LoVo (cell line): Measurements from ENCODE around the gene KLK1.
"Not testable (repeated sequence)": the region's sequence is repeated elsewhere in the genome, so short reads cannot be mapped to it uniquely, and the experiment has no call there.

Experiments used
- DNase-seq: peaks from one replicate; pipeline ENCODE4 v3.0.0-alpha.2; 2016; ENCODE audit warnings: low spot score

The KLK1 gene

GRCh38 chr19:50792272-50793250, 31.0 kb downstream of the KLK1 start:
- DNase-seq: no peak

GRCh38 chr19:50791594-50792271, 31.9 kb downstream of the KLK1 start:
- DNase-seq: no peak

- no peak for DNase-seq
Measured at GRCh38 chr19:50790922-50791467, 32.6 kb downstream of the KLK1 start.

GRCh38 chr19:50790396-50790795, 33.2 kb downstream of the KLK1 start, which contains the start of gene ACP4:
ACP4 (plus strand) TSS chr19:50790415; CDS start chr19:50790415, 0 bp downstream.
- DNase-seq: no peak

GRCh38 chr19:50785329-50785728, 38.3 kb downstream of the KLK1 start:
- DNase-seq: no peak

- DNase-seq: no peak
Measured at GRCh38 chr19:50784710-50785109, 38.9 kb downstream of the KLK1 start.

GRCh38 chr19:50783848-50784152, 39.8 kb downstream of the KLK1 start:
- DNase-seq: not testable (repeated sequence)

- DNase-seq: no peak
Measured at GRCh38 chr19:50780753-50781435, 42.7 kb downstream of the KLK1 start.

- DNase-seq: no peak
Measured at GRCh38 chr19:50779504-50780457, 43.8 kb downstream of the KLK1 start.

GRCh38 chr19:50778906-50779430, 44.6 kb downstream of the KLK1 start:
- no peak for DNase-seq

GRCh38 chr19:50777830-50778303, 45.7 kb downstream of the KLK1 start:
- DNase-seq: no peak

GRCh38 chr19:50777261-50777660, 46.3 kb downstream of the KLK1 start:
- no peak for DNase-seq

- DNase-seq: no peak
Measured at GRCh38 chr19:50776131-50776530, 47.5 kb downstream of the KLK1 start.

- DNase-seq: not testable (repeated sequence)
Measured at GRCh38 chr19:50773454-50773853, 50.1 kb downstream of the KLK1 start.

- DNase-seq: not testable (repeated sequence)
Measured at GRCh38 chr19:50772912-50773311, 50.7 kb downstream of the KLK1 start.

GRCh38 chr19:50772476-50772875, 51.1 kb downstream of the KLK1 start:
- no peak for DNase-seq

- no peak for DNase-seq
Measured at GRCh38 chr19:50770888-50771287, 52.7 kb downstream of the KLK1 start.

GRCh38 chr19:50770164-50770563, 53.4 kb downstream of the KLK1 start, which contains the start of gene GPR32:
GPR32 (plus strand) TSS chr19:50770464; CDS start chr19:50770601, 137 bp downstream.
- not testable (repeated sequence) for DNase-seq
